HepG2 (cell line): ENCODE data around the gene ACOT8. TPM values are rescaled to one million over a fixed set of nuclear protein-coding genes. Genes with fewer than 3 reads are reported as not detected.

Source experiments
- ARID5B ChIP-seq: IDR thresholded peaks from 2 replicates; pipeline ENCODE4 v1.4.0; 2020; ENCODE audit warnings: mild to moderate bottlenecking, missing genetic modification reagents
- ATF5 ChIP-seq: sonication (generic); formaldehyde crosslinking; IDR thresholded peaks from 2 replicates; pipeline ENCODE4 v1.4.0; 2020; ENCODE audit warnings: mild to moderate bottlenecking, low read depth, missing genetic modification reagents
- BCL6 ChIP-seq: IDR thresholded peaks from 2 replicates; pipeline ENCODE4 v1.6.1; 2016; ENCODE audit warnings: missing genetic modification reagents, missing compliant biosample characterization
- BRD4 ChIP-seq: sonication (generic); formaldehyde crosslinking; IDR thresholded peaks from 2 replicates; pipeline ENCODE4 v1.4.0; 2020; ENCODE audit warnings: missing genetic modification reagents
- CBFB ChIP-seq: sonication (generic); formaldehyde crosslinking; IDR thresholded peaks from 2 replicates; pipeline ENCODE4 v1.4.0; 2020; ENCODE audit warnings: missing genetic modification reagents
- DMTF1 ChIP-seq: sonication (generic); formaldehyde crosslinking; IDR thresholded peaks from 2 replicates; pipeline ENCODE4 v1.4.0; 2020; ENCODE audit warnings: mild to moderate bottlenecking, missing genetic modification reagents
- GMEB2 ChIP-seq: IDR thresholded peaks from 2 replicates; pipeline ENCODE4 v1.6.1; 2016; ENCODE audit warnings: missing biosample characterization, missing genetic modification reagents, low read depth
- MYPOP ChIP-seq: sonication (generic); formaldehyde crosslinking; IDR thresholded peaks from 2 replicates; pipeline ENCODE4 v1.8.1; 2023; ENCODE audit warnings: mild to moderate bottlenecking, moderate library complexity, missing genetic modification reagents
- NFYB ChIP-seq: sonication (generic); formaldehyde crosslinking; IDR thresholded peaks from 2 replicates; pipeline ENCODE4 v1.4.0; 2020; ENCODE audit warnings: missing genetic modification reagents
- PAF1 ChIP-seq: IDR thresholded peaks from 2 replicates; pipeline ENCODE4 v1.6.1; 2016; ENCODE audit warnings: missing genetic modification reagents, missing compliant biosample characterization
- TARDBP ChIP-seq: sonication (generic); formaldehyde crosslinking; IDR thresholded peaks from 2 replicates; pipeline ENCODE4 v1.8.0; 2022; ENCODE audit warnings: mild to moderate bottlenecking, missing genetic modification reagents
- ZFP62 ChIP-seq: sonication (generic); formaldehyde crosslinking; IDR thresholded peaks from 2 replicates; pipeline ENCODE4 v1.4.0; 2020; ENCODE audit warnings: missing genetic modification reagents
- ZNF468 ChIP-seq: sonication (generic); formaldehyde crosslinking; IDR thresholded peaks from 2 replicates; pipeline ENCODE4 v1.8.0; 2022; ENCODE audit warnings: mild to moderate bottlenecking, moderate library complexity, missing genetic modification reagents
- ZNF773 ChIP-seq: sonication (generic); formaldehyde crosslinking; IDR thresholded peaks from 2 replicates; pipeline ENCODE4 v1.4.0; 2020; ENCODE audit warnings: missing genetic modification reagents, borderline replicate concordance
- ZSCAN20 ChIP-seq: sonication (generic); formaldehyde crosslinking; IDR thresholded peaks from 2 replicates; pipeline ENCODE4 v1.4.0; 2020; ENCODE audit warnings: missing genetic modification reagents, mild to moderate bottlenecking, borderline replicate concordance
- polyA plus RNA-seq, 8 experiments: library from polyadenylated mRNA; depleted of rRNA in 3 of 8; stranded (reverse) in 7 of 8; unstranded in 1 of 8; fragments of >200 nt; fragmentation: Illumina TruSeq in 4 of 8; extraction: Trizol in 4 of 8; gene quantifications; 2 replicates each; pipeline versions ENCODE4 v1.2.1 to v1.2.3, GENCODE V29; 2011 to 2016; ENCODE audit warnings: low read depth in 4 of 8, missing spikeins in 1 of 8, mixed read lengths in 1 of 8; ENCODE audit not compliant: insufficient read depth in 1 of 8
- total RNA-seq, 5 experiments: library from RNA; depleted of rRNA; stranded (reverse); fragments of >200 nt; fragmentation: Illumina TruSeq; extraction: Trizol; gene quantifications; 2 replicates each; pipeline ENCODE4 v1.2.3, GENCODE V29; 2016; ENCODE audit warnings: low read depth in 1 of 5
- TF ChIP-seq, protein P1 (sequence below): conservative IDR thresholded peaks from 2 replicates; pipeline ENCODE4 v1.6.1; 2018; ENCODE audit warnings: missing genetic modification reagents
- TF ChIP-seq, protein P2 (sequence below): IDR thresholded peaks from 2 replicates; pipeline ENCODE4 v1.6.1; 2016; ENCODE audit warnings: missing genetic modification reagents, missing compliant biosample characterization

The ACOT8 gene
- total and polyA plus RNA-seq, 2 of the 13 experiments (the other 11 are each of a cell fraction or from before 2014, with no cell fraction given), result 31.4 to 45.5 TPM

DNA sequence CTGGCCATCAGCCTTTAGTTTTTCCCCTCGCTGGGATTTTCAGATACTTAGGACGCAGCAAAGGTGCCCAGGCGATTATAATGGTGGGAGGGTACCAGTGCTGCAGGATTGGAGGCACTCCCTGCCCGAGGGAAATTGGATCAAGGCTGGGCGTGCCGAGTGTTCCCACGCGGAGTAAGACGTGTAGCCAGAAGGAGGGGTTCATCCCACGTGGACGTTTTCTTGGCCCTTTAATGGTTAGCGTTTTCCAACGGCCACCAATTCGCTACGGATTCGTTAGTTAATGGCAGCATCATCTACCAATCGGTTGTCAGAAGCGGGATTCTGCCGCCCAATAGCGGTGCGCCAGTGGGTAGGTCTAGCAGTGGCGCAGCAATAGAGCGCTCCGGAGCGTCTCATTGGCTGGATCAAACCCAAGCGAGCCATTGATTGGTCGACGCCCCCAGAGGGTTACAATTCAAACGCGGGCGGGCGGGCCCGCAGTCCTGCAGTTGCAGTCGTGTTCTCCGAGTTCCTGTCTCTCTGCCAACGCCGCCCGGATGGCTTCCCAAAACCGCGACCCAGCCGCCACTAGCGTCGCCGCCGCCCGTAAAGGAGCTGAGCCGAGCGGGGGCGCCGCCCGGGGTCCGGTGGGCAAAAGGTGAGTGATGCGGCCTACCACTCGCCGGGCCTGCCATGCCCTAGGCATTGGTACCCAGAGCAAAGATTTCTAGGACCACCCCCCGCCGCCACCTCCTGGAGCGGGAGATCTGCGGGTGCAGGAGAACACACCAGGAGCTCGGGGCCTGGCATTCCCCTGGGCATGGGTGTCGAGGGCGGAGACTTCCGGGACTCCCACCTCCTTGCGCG is 44.8 kb downstream of the ACOT8 start, which contains the start of gene UBE2C (continued):
- TF ChIP-seq GMEB2 (CRISPR knock-in tag) (no peak), ARID5B (CRISPR knock-in tag) (no peak), NFYB (CRISPR knock-in tag) (peak; percentile 100), ZNF468 (CRISPR knock-in tag) (peak; percentile 98), TARDBP (no peak; the same call in 1 of the 2 replicates), ZSCAN20 (CRISPR knock-in tag) (peak; percentile 58; the same call in 1 of the 2 replicates), ZNF773 (CRISPR knock-in tag) (no peak), BCL6 (CRISPR knock-in tag) (no peak), PAF1 (CRISPR knock-in tag) (peak; percentile 76; the same call in 1 of the 2 replicates), ATF5 (CRISPR knock-in tag) (no peak), ZFP62 (CRISPR knock-in tag) (no peak), DMTF1 (CRISPR knock-in tag) (no peak), BRD4 (peak; percentile 64; the same call in 1 of the 2 replicates), CBFB (CRISPR knock-in tag) (0 out of 2 replicates have a peak, but pooled peaks have one; percentile 22), MYPOP (0 out of 2 replicates have a peak, but pooled peaks have one; percentile 50)
- TF ChIP-seq, protein P1, sequence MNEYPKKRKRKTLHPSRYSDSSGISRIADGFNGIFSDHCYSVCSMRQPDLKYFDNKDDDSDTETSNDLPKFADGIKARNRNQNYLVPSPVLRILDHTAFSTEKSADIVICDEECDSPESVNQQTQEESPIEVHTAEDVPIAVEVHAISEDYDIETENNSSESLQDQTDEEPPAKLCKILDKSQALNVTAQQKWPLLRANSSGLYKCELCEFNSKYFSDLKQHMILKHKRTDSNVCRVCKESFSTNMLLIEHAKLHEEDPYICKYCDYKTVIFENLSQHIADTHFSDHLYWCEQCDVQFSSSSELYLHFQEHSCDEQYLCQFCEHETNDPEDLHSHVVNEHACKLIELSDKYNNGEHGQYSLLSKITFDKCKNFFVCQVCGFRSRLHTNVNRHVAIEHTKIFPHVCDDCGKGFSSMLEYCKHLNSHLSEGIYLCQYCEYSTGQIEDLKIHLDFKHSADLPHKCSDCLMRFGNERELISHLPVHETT (CRISPR knock-in tag), result no peak
- TF ChIP-seq, protein P2, sequence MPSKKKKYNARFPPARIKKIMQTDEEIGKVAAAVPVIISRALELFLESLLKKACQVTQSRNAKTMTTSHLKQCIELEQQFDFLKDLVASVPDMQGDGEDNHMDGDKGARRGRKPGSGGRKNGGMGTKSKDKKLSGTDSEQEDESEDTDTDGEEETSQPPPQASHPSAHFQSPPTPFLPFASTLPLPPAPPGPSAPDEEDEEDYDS (CRISPR knock-in tag), result peak; percentile 27; the same call in 1 of the 2 replicates
